Measurements from ENCODE around the gene RBMS3.

RBMS3 gene

GRCh38 chr3:29942297-29942696 lies 661.4 kb downstream of the RBMS3 start:
- no peak for DNase-seq (ENCODE audit: low read depth)

- no peak for DNase-seq (ENCODE audit: low read depth)
Measured at GRCh38 chr3:29949131-29949530, 668.3 kb downstream of the RBMS3 start.

GRCh38 chr3:29949940-29950616 lies 669.2 kb downstream of the RBMS3 start:
- no peak for DNase-seq (ENCODE audit: low read depth)

GRCh38 chr3:29952431-29952830 lies 671.6 kb downstream of the RBMS3 start:
- DNase-seq (ENCODE audit: low read depth) = no peak

- DNase-seq (ENCODE audit: low read depth) = no peak
Measured at GRCh38 chr3:29955413-29955812, 674.5 kb downstream of the RBMS3 start.

GRCh38 chr3:29958816-29959215 lies 677.9 kb downstream of the RBMS3 start:
- DNase-seq (ENCODE audit: low read depth) = no peak

- DNase-seq (ENCODE audit: low read depth) = no peak
Measured at GRCh38 chr3:29971895-29972294, 691.0 kb downstream of the RBMS3 start.

GRCh38 chr3:29972320-29972993 lies 691.6 kb downstream of the RBMS3 start:
- peak; percentile 36 for DNase-seq (ENCODE audit: low read depth)

GRCh38 chr3:29973763-29974162 lies 692.9 kb downstream of the RBMS3 start:
- no peak for DNase-seq (ENCODE audit: low read depth)

- no peak for DNase-seq (ENCODE audit: low read depth)
Measured at GRCh38 chr3:29976871-29977270, 696.0 kb downstream of the RBMS3 start.

- DNase-seq (ENCODE audit: low read depth) = no peak
Measured at GRCh38 chr3:29977360-29977759, 696.5 kb downstream of the RBMS3 start.

GRCh38 chr3:29978036-29978435 lies 697.2 kb downstream of the RBMS3 start:
- DNase-seq (ENCODE audit: low read depth) = no peak

GRCh38 chr3:29991198-29991597 lies 710.3 kb downstream of the RBMS3 start:
- DNase-seq (ENCODE audit: low read depth) = no peak

- DNase-seq (ENCODE audit: low read depth) = no peak
Measured at GRCh38 chr3:30002797-30003196, 721.9 kb downstream of the RBMS3 start.

- no peak for DNase-seq (ENCODE audit: low read depth)
Measured at GRCh38 chr3:30003741-30004140, 722.9 kb downstream of the RBMS3 start.

GRCh38 chr3:30004481-30004880 lies 723.6 kb downstream of the RBMS3 start:
- no peak for DNase-seq (ENCODE audit: low read depth)

- no peak for DNase-seq (ENCODE audit: low read depth)
Measured at GRCh38 chr3:30006111-30006510, 725.2 kb downstream of the RBMS3 start.

GRCh38 chr3:30007668-30008067 lies 726.8 kb downstream of the RBMS3 start:
- DNase-seq (ENCODE audit: low read depth) = no peak

- DNase-seq (ENCODE audit: low read depth) = no peak
Measured at GRCh38 chr3:30011237-30011803, 730.4 kb downstream of the RBMS3 start.

- peak; percentile 59 for DNase-seq (ENCODE audit: low read depth)
Measured at GRCh38 chr3:30012941-30013543, 732.2 kb downstream of the RBMS3 start.

- no peak for DNase-seq (ENCODE audit: low read depth)
Measured at GRCh38 chr3:30017901-30018300, 737.0 kb downstream of the RBMS3 start.

- DNase-seq (ENCODE audit: low read depth) = no peak
Measured at GRCh38 chr3:30020380-30020779, 739.5 kb downstream of the RBMS3 start.

- DNase-seq (ENCODE audit: low read depth) = no peak
Measured at GRCh38 chr3:30024466-30024865, 743.6 kb downstream of the RBMS3 start.

All from fibroblast of the conjunctiva (primary cell).